Osteocyte (in vitro differentiated cells): ENCODE measurements around the gene ZNF579. TPM values are rescaled to one million over a fixed set of nuclear protein-coding genes. Genes with fewer than 3 reads are reported as not detected.

ENCODE experiments used
- DNase-seq: peaks from one replicate; pipeline ENCODE4 v3.0.0; 2021; ENCODE audit warnings: mixed read lengths; ENCODE audit not compliant: unreplicated experiment; ENCODE audit errors: extremely low spot score
- H3K27ac Mint-ChIP-seq: one replicate; pipeline ENCODE4 v1.8.0; 2021; ENCODE audit warnings: mild to moderate bottlenecking, mixed read lengths; ENCODE audit not compliant: unreplicated experiment
- H3K27me3 Mint-ChIP-seq: one replicate; pipeline ENCODE4 v1.8.0; 2021; ENCODE audit warnings: mixed read lengths; ENCODE audit not compliant: unreplicated experiment
- H3K36me3 Mint-ChIP-seq: one replicate; pipeline ENCODE4 v1.8.0; 2021; ENCODE audit warnings: mixed read lengths; ENCODE audit not compliant: unreplicated experiment
- H3K4me1 Mint-ChIP-seq: one replicate; pipeline ENCODE4 v1.8.0; 2021; ENCODE audit warnings: mixed read lengths; ENCODE audit not compliant: unreplicated experiment
- H3K4me3 Mint-ChIP-seq: one replicate; pipeline ENCODE4 v1.8.0; 2021; ENCODE audit warnings: mild to moderate bottlenecking, moderate library complexity, mixed read lengths; ENCODE audit not compliant: unreplicated experiment
- H3K9me3 Mint-ChIP-seq: one replicate; pipeline ENCODE4 v1.8.0; 2021; ENCODE audit warnings: mixed read lengths; ENCODE audit not compliant: unreplicated experiment
- total RNA-seq: library from RNA; stranded (reverse); gene quantifications from 2 replicates; pipeline ENCODE4 v1.2.1, GENCODE V29; 2021
- TF ChIP-seq, protein P1 (sequence below): fragments of 200-600 bp; sonication (generic); IDR thresholded peaks from 2 replicates; pipeline ENCODE4 v1.5.0; 2021; ENCODE audit warnings: antibody characterized with exemption, mild to moderate bottlenecking, moderate library complexity

Gene ZNF579
- total RNA-seq, 1 donor from 2014 or later, result 29.2 TPM

DNA sequence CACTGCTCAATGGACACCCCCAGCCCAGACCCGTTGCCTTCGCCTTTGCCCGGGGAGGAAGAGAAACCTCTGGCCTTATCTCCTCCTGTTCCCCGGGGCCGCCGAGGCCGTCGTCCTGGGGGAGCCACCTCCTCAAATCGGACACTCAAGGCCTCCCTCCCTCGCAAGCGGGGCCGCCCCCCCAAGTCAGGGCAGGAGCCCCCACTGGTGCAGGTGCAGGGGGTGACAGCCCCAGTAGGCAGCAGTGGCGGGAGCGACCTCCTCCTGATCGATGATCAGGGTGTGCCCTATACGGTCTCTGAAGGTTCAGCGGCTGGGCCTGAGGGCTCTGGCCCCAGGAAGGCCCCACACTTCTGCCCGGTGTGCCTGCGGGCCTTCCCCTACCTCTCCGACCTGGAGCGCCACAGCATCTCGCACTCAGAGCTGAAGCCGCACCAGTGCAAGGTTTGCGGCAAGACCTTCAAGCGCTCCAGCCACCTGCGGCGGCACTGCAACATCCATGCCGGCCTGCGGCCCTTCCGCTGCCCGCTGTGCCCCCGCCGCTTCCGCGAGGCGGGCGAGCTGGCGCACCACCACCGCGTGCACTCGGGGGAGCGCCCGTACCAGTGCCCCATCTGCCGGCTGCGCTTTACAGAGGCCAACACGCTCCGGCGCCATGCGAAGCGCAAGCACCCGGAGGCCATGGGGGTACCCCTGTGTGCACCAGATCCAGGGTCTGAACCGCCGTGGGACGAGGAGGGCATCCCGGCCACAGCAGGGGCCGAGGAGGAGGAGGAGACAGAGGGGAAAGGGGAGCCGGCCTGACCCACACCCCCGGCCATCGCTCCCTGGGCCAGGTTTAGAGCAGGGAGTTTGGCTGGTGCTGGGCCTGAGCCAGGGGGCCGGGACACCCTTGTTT, 21.7 kb upstream of the ZNF579 start:
- H3K4me1 Mint-ChIP-seq, result peaks cover 37% of the 10 kb centered on the region
- H3K4me3 Mint-ChIP-seq, result no peak overlapping the region
- H3K36me3 Mint-ChIP-seq, result peaks cover 4% of the 10 kb centered on the region
- TF ChIP-seq, protein P1, sequence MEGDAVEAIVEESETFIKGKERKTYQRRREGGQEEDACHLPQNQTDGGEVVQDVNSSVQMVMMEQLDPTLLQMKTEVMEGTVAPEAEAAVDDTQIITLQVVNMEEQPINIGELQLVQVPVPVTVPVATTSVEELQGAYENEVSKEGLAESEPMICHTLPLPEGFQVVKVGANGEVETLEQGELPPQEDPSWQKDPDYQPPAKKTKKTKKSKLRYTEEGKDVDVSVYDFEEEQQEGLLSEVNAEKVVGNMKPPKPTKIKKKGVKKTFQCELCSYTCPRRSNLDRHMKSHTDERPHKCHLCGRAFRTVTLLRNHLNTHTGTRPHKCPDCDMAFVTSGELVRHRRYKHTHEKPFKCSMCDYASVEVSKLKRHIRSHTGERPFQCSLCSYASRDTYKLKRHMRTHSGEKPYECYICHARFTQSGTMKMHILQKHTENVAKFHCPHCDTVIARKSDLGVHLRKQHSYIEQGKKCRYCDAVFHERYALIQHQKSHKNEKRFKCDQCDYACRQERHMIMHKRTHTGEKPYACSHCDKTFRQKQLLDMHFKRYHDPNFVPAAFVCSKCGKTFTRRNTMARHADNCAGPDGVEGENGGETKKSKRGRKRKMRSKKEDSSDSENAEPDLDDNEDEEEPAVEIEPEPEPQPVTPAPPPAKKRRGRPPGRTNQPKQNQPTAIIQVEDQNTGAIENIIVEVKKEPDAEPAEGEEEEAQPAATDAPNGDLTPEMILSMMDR, result no peak
- no peak for DNase-seq
- H3K27me3 Mint-ChIP-seq, result no peaks in the 10 kb centered on the region
- H3K9me3 Mint-ChIP-seq, result no peaks in the 10 kb centered on the region
- no peak overlapping the region for H3K27ac Mint-ChIP-seq

DNA sequence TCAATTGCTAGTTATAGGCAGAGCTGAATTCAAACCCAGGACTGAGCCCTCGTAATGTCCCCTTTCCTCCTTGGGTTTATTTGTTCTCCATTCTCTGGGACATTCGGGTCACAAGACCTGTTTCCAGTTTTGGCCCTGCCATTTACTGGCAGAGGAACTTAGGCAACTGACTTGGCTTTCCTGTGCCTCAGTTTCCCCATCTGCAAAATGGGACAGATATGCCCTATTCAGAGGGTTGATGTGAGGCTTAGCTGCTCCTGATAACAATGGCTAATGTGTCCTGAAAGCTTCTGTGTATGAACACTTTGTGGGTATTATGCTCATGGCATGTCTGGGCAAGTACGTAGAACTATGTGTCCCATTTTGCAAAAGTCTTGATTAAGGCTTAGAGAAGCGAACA, 20.4 kb upstream of the ZNF579 start:
- H3K4me3 Mint-ChIP-seq, result peak overlapping the region; percentile 70
- peaks cover 12% of the 10 kb centered on the region for H3K36me3 Mint-ChIP-seq
- no peak for DNase-seq
- peak overlapping the region; percentile 78 for H3K27ac Mint-ChIP-seq
- H3K4me1 Mint-ChIP-seq, result peaks cover 25% of the 10 kb centered on the region
- TF ChIP-seq, protein P1, result no peak
- H3K9me3 Mint-ChIP-seq, result no peaks in the 10 kb centered on the region
- no peaks in the 10 kb centered on the region for H3K27me3 Mint-ChIP-seq

DNA sequence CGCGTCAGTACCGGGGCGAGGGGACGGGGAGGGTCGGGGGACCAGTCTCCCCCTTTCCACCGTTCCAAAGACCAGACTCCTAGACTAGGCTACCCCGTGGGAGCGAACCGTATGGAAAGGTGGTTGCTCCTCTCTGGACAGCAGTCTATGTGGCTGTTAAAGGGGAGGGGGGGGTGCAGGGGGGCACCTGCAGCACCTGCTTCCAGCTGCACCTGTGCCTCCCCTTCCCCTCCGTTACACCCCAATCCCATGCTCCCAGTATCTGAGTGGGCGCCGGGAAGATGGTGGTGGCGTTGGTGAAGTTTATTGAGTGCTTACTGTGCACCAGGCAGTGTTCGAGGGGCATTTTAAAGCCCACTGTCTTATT, 20.0 kb upstream of the ZNF579 start:
- TF ChIP-seq, protein P1, result no peak
- Mint-ChIP-seq H3K4me1 (peaks cover 25% of the 10 kb centered on the region), H3K27ac (peak overlapping the region; percentile 78), H3K4me3 (peak overlapping the region; percentile 70), H3K27me3 (no peaks in the 10 kb centered on the region), H3K9me3 (no peaks in the 10 kb centered on the region), H3K36me3 (peaks cover 17% of the 10 kb centered on the region)
- DNase-seq, result no peak

DNA sequence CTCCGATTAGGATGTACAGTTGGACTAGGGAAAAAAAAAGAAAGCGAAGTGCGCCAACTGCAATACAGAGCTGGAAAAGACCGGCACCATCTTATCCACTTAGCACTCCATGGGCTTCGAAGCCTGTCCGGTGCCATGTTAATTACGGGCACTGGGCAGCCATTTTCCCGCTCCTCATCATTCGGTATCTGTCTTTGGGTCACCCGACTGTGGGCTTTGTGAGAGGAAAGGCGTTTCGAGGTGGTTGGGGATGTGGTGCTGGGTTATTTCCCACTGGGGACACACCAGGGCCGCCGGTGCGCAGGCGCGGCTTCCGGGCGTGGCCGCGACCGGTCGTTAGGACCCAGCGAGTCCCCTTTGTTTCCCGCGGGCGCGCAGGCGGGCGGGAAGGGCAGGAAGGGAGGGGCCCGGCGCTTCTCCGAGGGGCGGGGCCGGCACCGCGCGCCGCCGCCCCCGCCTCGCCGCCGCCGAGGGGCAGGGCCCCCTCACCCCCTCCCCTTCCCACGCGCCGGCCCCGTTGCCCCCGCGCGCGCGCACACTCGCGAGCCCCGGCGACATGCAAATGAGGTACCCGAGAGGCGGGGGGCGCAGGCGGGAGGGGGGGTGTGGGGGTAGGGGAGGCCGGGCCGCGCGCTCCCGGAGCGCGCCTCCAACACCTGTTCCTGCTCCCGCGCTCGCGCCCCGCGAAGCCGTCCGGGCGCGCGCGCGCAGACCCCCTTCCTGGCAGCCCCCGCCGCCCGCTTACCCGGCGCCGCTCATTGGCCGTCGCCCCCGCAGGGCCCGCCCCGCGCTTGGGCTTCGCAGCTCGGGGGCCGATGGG, 19.4 kb upstream of the ZNF579 start, which contains the start of gene ZNF524:
Gene ZNF524, plus strand, starts transcription at position 447 of the 820 bp plus-strand sequence. CDS start 1,825 bp downstream, outside the sequence.
- Mint-ChIP-seq H3K4me3 (peak within 1 kb of the TSS; percentile 96), H3K27me3 (no peaks in the 10 kb centered on the region), H3K4me1 (peaks cover 25% of the 10 kb centered on the region), H3K9me3 (no peaks in the 10 kb centered on the region), H3K27ac (peak within 1 kb of the TSS; percentile 100), H3K36me3 (peaks cover 22% of the 10 kb centered on the region)
- TF ChIP-seq, protein P1, result no peak
- DNase-seq, result peak; percentile 95

DNA sequence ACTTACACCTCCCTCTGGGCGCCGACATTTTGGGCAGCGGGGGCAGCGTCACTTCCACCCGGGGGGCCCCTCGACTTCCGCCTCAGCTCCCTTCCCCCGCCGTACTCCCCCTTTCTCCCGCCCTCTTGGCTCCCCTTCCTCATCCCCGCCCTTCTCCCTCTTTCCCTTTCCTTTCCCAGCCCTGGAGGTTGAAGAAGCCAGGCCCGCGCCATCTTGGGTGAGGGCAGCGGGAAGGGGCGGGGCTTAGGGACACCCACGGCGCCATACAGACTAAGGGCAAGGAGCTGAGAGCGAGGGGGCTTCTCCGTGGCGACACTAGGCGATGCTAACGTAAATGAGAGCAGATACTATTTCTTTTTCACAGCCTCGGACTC, 18.8 kb upstream of the ZNF579 start, which contains the start of gene FIZ1:
Gene FIZ1, minus strand, starts transcription at position 50 of the 374 bp plus-strand sequence. CDS start 1,652 bp downstream, outside the sequence.
- H3K9me3 Mint-ChIP-seq, result no peaks in the 10 kb centered on the region
- peaks cover 27% of the 10 kb centered on the region for H3K36me3 Mint-ChIP-seq
- DNase-seq, result peak; percentile 99
- no peaks in the 10 kb centered on the region for H3K27me3 Mint-ChIP-seq
- peaks cover 20% of the 10 kb centered on the region for H3K4me1 Mint-ChIP-seq
- H3K27ac Mint-ChIP-seq, result peak within 1 kb of the TSS; percentile 100
- TF ChIP-seq, protein P1, result no peak
- H3K4me3 Mint-ChIP-seq, result peak within 1 kb of the TSS; percentile 96
